ENCODE measurements around the gene VSIG10. TPM values are rescaled to one million over a fixed set of nuclear protein-coding genes. Genes with fewer than 3 reads are reported as not detected.

The VSIG10 gene
- total RNA-seq, 1 experiment from 2014 or later = 97.4 TPM

DNA sequence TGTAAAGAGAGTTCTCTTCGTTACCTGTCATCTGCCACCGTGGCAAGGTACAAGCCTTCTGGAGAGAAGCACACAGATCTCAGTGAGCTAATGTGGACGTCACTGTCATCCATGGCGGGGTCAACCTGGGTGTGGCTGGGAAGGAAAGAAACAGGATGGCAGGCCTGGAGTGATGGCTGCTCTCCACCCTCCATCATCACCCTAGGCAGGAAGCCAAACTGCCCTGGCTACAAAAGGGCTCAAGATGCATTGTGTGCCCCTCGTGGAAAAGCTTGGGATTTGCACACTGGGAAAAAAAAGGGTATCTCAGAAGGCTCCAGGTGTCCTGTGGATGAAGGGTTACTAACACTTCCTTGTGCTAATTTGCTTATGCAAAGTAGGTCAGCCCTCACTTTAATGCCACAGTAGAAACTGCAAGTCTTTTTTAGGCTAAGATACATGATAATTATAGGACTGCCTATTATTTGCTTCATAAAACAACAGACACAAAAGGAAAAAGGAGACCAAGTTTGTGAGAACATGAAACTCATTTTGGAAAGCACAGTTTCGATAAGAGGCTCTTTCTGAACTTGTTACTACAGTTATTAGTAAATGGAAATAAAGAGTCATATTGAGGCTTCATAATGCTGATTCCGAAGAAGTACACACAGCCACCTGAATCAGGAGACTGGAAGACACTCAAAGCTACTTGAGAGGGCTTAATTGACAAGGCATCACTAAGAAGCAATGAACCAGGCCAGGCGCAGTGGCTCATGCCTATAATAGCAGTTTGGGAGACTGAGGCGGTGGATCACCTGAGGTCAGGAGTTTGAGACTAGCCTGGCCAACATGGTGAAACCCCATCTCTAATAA is 68.4 kb downstream of the VSIG10 start:
- Histone ChIP-seq H3K79me2 (ENCODE audit: insufficient read depth, low read length) (no peaks in the 10 kb centered on the region; the same call in 1 of the 2 replicates), H3K14ac (ENCODE audit: insufficient read depth, low read length) (no peak overlapping the region), H4K8ac (replicated peaks; ENCODE audit: insufficient read length, low read depth, low read length) (no peak overlapping the region), H3K79me1 (ENCODE audit: insufficient read depth, low read depth, low read length, poor library complexity, severe bottlenecking) (no peaks in the 10 kb centered on the region), H3K23me2 (ENCODE audit: insufficient read length, low read depth, low read length, poor library complexity, severe bottlenecking) (no peaks in the 10 kb centered on the region), H2BK120ac (ENCODE audit: low read depth, low read length, poor library complexity, severe bottlenecking) (no peak overlapping the region), H4K20me1 (ENCODE audit: control insufficient read depth, insufficient read depth, insufficient read length) (no peaks in the 10 kb centered on the region), H3K9ac (ENCODE audit: extremely low read depth, insufficient read length, low read length) (no peak overlapping the region), H2BK5ac (ENCODE audit: insufficient read length, low read length) (no peak overlapping the region), H3K4ac (ENCODE audit: low read depth, low read length) (no peak overlapping the region), H3T11ph (ENCODE audit: low read length) (no peak overlapping the region), H3K23ac (ENCODE audit: insufficient read length, low read depth, low read length) (no peak overlapping the region), H2BK15ac (ENCODE audit: low read depth, low read length) (no peak overlapping the region), H3K56ac (ENCODE audit: insufficient read length, low read depth, low read length) (no peak overlapping the region), H3K9me3 (ENCODE audit: control insufficient read depth, low read depth, low read length) (no peaks in the 10 kb centered on the region), H4K5ac (ENCODE audit: insufficient read length, low read depth, low read length) (peak overlapping the region; percentile 63), H3K18ac (ENCODE audit: insufficient read length, low read depth, low read length) (no peak overlapping the region), H2BK20ac (ENCODE audit: low read depth, low read length, poor library complexity, severe bottlenecking) (no peak overlapping the region), H2BK12ac (ENCODE audit: insufficient read length, low read depth, low read length) (no peak overlapping the region), H3K4me2 (ENCODE audit: insufficient read depth, insufficient read length, low read length) (no peak overlapping the region), H3K4me1 (ENCODE audit: insufficient read depth, low read length) (no peaks in the 10 kb centered on the region), H3K27ac (ENCODE audit: insufficient read length, low read depth, low read length) (no peak overlapping the region), H3K27me3 (ENCODE audit: insufficient read depth, low read length) (no peaks in the 10 kb centered on the region), H2AFZ (ENCODE audit: low read length) (no peak overlapping the region), H4K91ac (ENCODE audit: insufficient read length, low read depth, low read length) (no peak overlapping the region), H2AK5ac (ENCODE audit: insufficient read length, low read length) (no peak overlapping the region)
- peak overlapping the region; percentile 45 to 68 (median 53); a peak in 4 of 7 replicates for H3K27ac Mint-ChIP-seq
- TF ChIP-seq, protein P1, sequence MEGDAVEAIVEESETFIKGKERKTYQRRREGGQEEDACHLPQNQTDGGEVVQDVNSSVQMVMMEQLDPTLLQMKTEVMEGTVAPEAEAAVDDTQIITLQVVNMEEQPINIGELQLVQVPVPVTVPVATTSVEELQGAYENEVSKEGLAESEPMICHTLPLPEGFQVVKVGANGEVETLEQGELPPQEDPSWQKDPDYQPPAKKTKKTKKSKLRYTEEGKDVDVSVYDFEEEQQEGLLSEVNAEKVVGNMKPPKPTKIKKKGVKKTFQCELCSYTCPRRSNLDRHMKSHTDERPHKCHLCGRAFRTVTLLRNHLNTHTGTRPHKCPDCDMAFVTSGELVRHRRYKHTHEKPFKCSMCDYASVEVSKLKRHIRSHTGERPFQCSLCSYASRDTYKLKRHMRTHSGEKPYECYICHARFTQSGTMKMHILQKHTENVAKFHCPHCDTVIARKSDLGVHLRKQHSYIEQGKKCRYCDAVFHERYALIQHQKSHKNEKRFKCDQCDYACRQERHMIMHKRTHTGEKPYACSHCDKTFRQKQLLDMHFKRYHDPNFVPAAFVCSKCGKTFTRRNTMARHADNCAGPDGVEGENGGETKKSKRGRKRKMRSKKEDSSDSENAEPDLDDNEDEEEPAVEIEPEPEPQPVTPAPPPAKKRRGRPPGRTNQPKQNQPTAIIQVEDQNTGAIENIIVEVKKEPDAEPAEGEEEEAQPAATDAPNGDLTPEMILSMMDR (conservative IDR thresholded peaks at IDR 0.05) = 0 out of 3 replicates have a peak, but pooled peaks have one; percentile 8
- no peak overlapping the region for H3K4me3 Mint-ChIP-seq
- no CpG with 5 or more reads among the region's 9 CpGs for WGBS (ENCODE audit: extremely low coverage, insufficient read length, low lambda C conversion rate)
- H3K9me3 Mint-ChIP-seq = no peaks in the 10 kb centered on the region; a peak in 1 of 5 replicates
- H3K36me3 Mint-ChIP-seq (ENCODE audit: insufficient read depth in 1 of 3, low read depth in 3 of 3) = peaks cover 42 to 87% (median 73%) of the 10 kb centered on the region in 3 experiments
- no peaks in the 10 kb centered on the region for H3K27me3 Mint-ChIP-seq (ENCODE audit: low read depth)
- DNase-seq = peak; percentile 39
- H3K4me1 Mint-ChIP-seq = peaks cover 0 to 13% of the 10 kb centered on the region in 2 experiments; a peak in 2 of 4 replicates

Measured in H9 (cell line).